Tibial nerve (tissue), 4 donors: ENCODE data around the gene SPAG17.

Source experiments
- EP300 ChIP-seq, 2 donors: sonication (generic); formaldehyde crosslinking; IDR thresholded peaks; one replicate each; pipeline ENCODE4 v1.6.1; 2017; ENCODE audit warnings: antibody characterized with exemption in 2 of 2, mild to moderate bottlenecking in 1 of 2
- TF ChIP-seq, protein P1 (sequence below), 5 experiments: fragments of 200-600 bp in 3 of 5; fragments of 450-650 bp in 2 of 5; sonication (generic) in 3 of 5; IDR thresholded peaks; one replicate each; pipeline ENCODE4 v1.5.1; 2016 to 2019; ENCODE audit warnings: antibody characterized with exemption in 5 of 5, mild to moderate bottlenecking in 3 of 5, moderate library complexity in 2 of 5

GRCh38 chr1:118113261-118113660 lies 71.8 kb downstream of the SPAG17 start:
- TF ChIP-seq, protein P1, sequence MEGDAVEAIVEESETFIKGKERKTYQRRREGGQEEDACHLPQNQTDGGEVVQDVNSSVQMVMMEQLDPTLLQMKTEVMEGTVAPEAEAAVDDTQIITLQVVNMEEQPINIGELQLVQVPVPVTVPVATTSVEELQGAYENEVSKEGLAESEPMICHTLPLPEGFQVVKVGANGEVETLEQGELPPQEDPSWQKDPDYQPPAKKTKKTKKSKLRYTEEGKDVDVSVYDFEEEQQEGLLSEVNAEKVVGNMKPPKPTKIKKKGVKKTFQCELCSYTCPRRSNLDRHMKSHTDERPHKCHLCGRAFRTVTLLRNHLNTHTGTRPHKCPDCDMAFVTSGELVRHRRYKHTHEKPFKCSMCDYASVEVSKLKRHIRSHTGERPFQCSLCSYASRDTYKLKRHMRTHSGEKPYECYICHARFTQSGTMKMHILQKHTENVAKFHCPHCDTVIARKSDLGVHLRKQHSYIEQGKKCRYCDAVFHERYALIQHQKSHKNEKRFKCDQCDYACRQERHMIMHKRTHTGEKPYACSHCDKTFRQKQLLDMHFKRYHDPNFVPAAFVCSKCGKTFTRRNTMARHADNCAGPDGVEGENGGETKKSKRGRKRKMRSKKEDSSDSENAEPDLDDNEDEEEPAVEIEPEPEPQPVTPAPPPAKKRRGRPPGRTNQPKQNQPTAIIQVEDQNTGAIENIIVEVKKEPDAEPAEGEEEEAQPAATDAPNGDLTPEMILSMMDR (IDR thresholded peaks at IDR 0.05): no peak
- no peak for TF ChIP-seq EP300 (IDR thresholded peaks at IDR 0.05)
